Measurements from ENCODE around the gene KIF1B. TPM values are rescaled to one million over a fixed set of nuclear protein-coding genes. Genes with fewer than 3 reads are reported as not detected.

Gene KIF1B
- total and polyA plus RNA-seq, 9 of the 15 experiments (the other 6 are each of a cell fraction or from before 2014, with no cell fraction given): 2.8 to 19.8 (median 11.9) TPM

DNA sequence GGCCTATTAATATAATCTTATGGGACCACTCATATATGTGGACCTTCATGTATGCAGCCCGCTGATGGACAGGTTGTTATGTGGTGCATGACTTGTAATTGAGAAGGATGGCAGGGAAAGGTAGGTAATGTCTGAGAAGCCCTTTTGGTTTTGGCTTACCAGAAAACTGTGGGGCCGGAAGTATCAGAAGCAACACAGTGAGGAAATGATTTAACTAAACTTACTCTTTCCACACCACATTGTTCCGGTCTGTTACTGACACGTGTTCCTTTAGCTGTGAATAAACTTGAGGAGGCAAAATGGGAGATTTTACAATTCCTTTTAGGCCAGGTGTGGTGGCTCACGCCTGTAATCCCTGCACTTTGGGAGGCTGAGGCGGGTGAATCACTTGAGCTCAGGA is 32.4 kb downstream of the KIF1B start:
- Histone ChIP-seq H3K9me3 (replicated peaks; ENCODE audit: control insufficient read depth, insufficient read depth, low read depth, low read length) (no peaks in the 10 kb centered on the region), H3K36me3 (ENCODE audit: control insufficient read depth, insufficient read depth, low read length) (no peaks in the 10 kb centered on the region), H3K4me2 (ENCODE audit: insufficient read depth, low read length) (no peak overlapping the region), H3K4me3 (no peak overlapping the region), H3K9me1 (ENCODE audit: control insufficient read depth, insufficient read depth, low read length) (no peaks in the 10 kb centered on the region), H3K27ac (ENCODE audit: extremely low read depth, low read depth, low read length) (no peak overlapping the region), H4K20me1 (replicated peaks; ENCODE audit: control insufficient read depth, insufficient read depth, low read length) (no peaks in the 10 kb centered on the region), H3K4me1 (replicated peaks in 1 of 2; ENCODE audit: control insufficient read depth in 2 of 2, insufficient read depth in 2 of 2, low read length in 2 of 2) (no peaks in the 10 kb centered on the region), H3K9ac (ENCODE audit: insufficient read depth in 1 of 2, low read depth in 2 of 2, low read length in 2 of 2) (no peak overlapping the region), H3K79me2 (ENCODE audit: control insufficient read depth, insufficient read depth, low read length) (no peaks in the 10 kb centered on the region), H3K27me3 (ENCODE audit: control insufficient read depth in 2 of 2, insufficient read depth in 2 of 2, low read length in 2 of 2) (no peaks in the 10 kb centered on the region), H2AFZ (ENCODE audit: low read depth, low read length) (no peak overlapping the region)
- FAIRE-seq: no peak
- no peak for TF ChIP-seq THRAP3 (IDR thresholded peaks at IDR 0.05; ENCODE audit: borderline replicate concordance)
- TF ChIP-seq L3MBTL2 (IDR thresholded peaks at IDR 0.05): no peak
- TF ChIP-seq ZNF311 (CRISPR knock-in tag; IDR thresholded peaks at IDR 0.05): no peak
- TF ChIP-seq HSF4 (CRISPR knock-in tag; IDR thresholded peaks at IDR 0.05; ENCODE audit: borderline replicate concordance): no peak
- TF ChIP-seq PHF20 (IDR thresholded peaks at IDR 0.05; ENCODE audit: partially characterized antibody): no peak
- no peak for TF ChIP-seq CBX5 (IDR thresholded peaks at IDR 0.05; ENCODE audit: borderline replicate concordance, low read depth)
- no peak for TF ChIP-seq POLR2AphosphoS2 (IDR thresholded peaks at IDR 0.05; ENCODE audit: low read length)
- TF ChIP-seq, protein P1, sequence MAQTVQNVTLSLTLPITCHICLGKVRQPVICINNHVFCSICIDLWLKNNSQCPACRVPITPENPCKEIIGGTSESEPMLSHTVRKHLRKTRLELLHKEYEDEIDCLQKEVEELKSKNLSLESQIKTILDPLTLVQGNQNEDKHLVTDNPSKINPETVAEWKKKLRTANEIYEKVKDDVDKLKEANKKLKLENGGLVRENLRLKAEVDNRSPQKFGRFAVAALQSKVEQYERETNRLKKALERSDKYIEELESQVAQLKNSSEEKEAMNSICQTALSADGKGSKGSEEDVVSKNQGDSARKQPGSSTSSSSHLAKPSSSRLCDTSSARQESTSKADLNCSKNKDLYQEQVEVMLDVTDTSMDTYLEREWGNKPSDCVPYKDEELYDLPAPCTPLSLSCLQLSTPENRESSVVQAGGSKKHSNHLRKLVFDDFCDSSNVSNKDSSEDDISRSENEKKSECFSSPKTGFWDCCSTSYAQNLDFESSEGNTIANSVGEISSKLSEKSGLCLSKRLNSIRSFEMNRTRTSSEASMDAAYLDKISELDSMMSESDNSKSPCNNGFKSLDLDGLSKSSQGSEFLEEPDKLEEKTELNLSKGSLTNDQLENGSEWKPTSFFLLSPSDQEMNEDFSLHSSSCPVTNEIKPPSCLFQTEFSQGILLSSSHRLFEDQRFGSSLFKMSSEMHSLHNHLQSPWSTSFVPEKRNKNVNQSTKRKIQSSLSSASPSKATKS (CRISPR knock-in tag; IDR thresholded peaks at IDR 0.05): no peak
- TF ChIP-seq TBP (optimal IDR thresholded peaks at IDR 0.05; ENCODE audit: low read depth, low read length): no peak
- no peak for TF ChIP-seq STAG1 (CRISPR knock-in tag; IDR thresholded peaks at IDR 0.05; ENCODE audit: borderline replicate concordance)
- TF ChIP-seq SMAD2 (IDR thresholded peaks at IDR 0.05; ENCODE audit: low read depth, low read length): no peak
- TF ChIP-seq, protein P2, sequence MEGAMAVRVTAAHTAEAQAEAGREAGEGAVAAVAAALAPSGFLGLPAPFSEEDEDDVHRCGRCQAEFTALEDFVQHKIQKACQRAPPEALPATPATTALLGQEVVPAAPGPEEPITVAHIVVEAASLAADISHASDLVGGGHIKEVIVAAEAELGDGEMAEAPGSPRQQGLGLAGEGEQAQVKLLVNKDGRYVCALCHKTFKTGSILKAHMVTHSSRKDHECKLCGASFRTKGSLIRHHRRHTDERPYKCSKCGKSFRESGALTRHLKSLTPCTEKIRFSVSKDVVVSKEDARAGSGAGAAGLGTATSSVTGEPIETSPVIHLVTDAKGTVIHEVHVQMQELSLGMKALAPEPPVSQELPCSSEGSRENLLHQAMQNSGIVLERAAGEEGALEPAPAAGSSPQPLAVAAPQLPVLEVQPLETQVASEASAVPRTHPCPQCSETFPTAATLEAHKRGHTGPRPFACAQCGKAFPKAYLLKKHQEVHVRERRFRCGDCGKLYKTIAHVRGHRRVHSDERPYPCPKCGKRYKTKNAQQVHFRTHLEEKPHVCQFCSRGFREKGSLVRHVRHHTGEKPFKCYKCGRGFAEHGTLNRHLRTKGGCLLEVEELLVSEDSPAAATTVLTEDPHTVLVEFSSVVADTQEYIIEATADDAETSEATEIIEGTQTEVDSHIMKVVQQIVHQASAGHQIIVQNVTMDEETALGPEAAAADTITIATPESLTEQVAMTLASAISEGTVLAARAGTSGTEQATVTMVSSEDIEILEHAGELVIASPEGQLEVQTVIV (CRISPR knock-in tag; IDR thresholded peaks at IDR 0.05; ENCODE audit: borderline replicate concordance): no peak
- TF ChIP-seq NCOA4 (IDR thresholded peaks at IDR 0.05; ENCODE audit: partially characterized antibody): no peak
- TF ChIP-seq COPS2 (conservative IDR thresholded peaks at IDR 0.05): no peak
- TF ChIP-seq ZFP36 (IDR thresholded peaks at IDR 0.05; ENCODE audit: low read depth, low read length, partially characterized antibody): no peak
- TF ChIP-seq, protein P3, sequence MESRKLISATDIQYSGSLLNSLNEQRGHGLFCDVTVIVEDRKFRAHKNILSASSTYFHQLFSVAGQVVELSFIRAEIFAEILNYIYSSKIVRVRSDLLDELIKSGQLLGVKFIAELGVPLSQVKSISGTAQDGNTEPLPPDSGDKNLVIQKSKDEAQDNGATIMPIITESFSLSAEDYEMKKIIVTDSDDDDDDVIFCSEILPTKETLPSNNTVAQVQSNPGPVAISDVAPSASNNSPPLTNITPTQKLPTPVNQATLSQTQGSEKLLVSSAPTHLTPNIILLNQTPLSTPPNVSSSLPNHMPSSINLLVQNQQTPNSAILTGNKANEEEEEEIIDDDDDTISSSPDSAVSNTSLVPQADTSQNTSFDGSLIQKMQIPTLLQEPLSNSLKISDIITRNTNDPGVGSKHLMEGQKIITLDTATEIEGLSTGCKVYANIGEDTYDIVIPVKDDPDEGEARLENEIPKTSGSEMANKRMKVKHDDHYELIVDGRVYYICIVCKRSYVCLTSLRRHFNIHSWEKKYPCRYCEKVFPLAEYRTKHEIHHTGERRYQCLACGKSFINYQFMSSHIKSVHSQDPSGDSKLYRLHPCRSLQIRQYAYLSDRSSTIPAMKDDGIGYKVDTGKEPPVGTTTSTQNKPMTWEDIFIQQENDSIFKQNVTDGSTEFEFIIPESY (CRISPR knock-in tag; IDR thresholded peaks at IDR 0.05): no peak
- ATAC-seq: no peak
- no peak for DNase-seq (ENCODE audit: extremely low read depth in 1 of 4, low spot score in 3 of 4)
- BruUV-seq (replicated peaks): no TSS peak
- in situ Hi-C loops (cut with MboI): no loop called here
- POLR2A ChIA-PET: no interaction called here
- CTCF ChIA-PET (ENCODE audit: low intra/inter-chr PET ratio): no interaction called here
- WGBS (ENCODE audit: insufficient coverage, low coverage, missing lambda C conversion rate): 74% methylated on average over 6 of the region's 6 CpGs
- intact Hi-C loops (cut with micrococcal nuclease): no loop called here
